IMR-90 (cell line): ENCODE results near the gene SHC1.

Source experiments
- BHLHE40 ChIP-seq: fragments of 150-350 bp; IDR thresholded peaks from 2 replicates; pipeline ENCODE4 v1.6.1; 2016; ENCODE audit warnings: mild to moderate bottlenecking, low read depth, low read length
- CEBPB ChIP-seq: IDR thresholded peaks from 2 replicates; pipeline ENCODE4 v1.6.1; 2012; ENCODE audit warnings: low read depth, low read length, improper control_type of control experiment
- CHD1 ChIP-seq: IDR thresholded peaks from 2 replicates; pipeline ENCODE4 v1.6.1; 2012; ENCODE audit warnings: low read depth, low read length, improper control_type of control experiment
- CTCF ChIP-seq: conservative IDR thresholded peaks from 2 replicates; pipeline ENCODE4 v1.5.1; 2012; ENCODE audit warnings: mild to moderate bottlenecking, low read depth, low read length, improper control_type of control experiment
- ELK1 ChIP-seq: fragments of 150-350 bp; IDR thresholded peaks from 2 replicates; pipeline ENCODE4 v1.6.1; 2016; ENCODE audit warnings: low read depth, mild to moderate bottlenecking, low read length, moderate library complexity, borderline replicate concordance
- MAFK ChIP-seq: IDR thresholded peaks from 2 replicates; pipeline ENCODE4 v1.6.1; 2012; ENCODE audit warnings: low read depth, low read length, improper control_type of control experiment
- POLR2A ChIP-seq: IDR thresholded peaks from 2 replicates; pipeline ENCODE4 v1.6.1; 2012; ENCODE audit warnings: mild to moderate bottlenecking, low read depth, low read length
- RFX5 ChIP-seq: IDR thresholded peaks from 2 replicates; pipeline ENCODE4 v1.8.0; 2012; ENCODE audit warnings: low read depth, mild to moderate bottlenecking, low read length, moderate library complexity
- SMC3 ChIP-seq: fragments of 150-350 bp; IDR thresholded peaks from 2 replicates; pipeline ENCODE4 v1.6.1; 2016; ENCODE audit warnings: low read depth, mild to moderate bottlenecking, antibody characterized with exemption, low read length, moderate library complexity

- TF ChIP-seq POLR2A = no peak
- no peak for TF ChIP-seq CTCF
- TF ChIP-seq CHD1 = no peak
- no peak for TF ChIP-seq BHLHE40
- no peak for TF ChIP-seq SMC3
- TF ChIP-seq ELK1 = no peak
- TF ChIP-seq MAFK = no peak
- TF ChIP-seq CEBPB = no peak
- TF ChIP-seq RFX5 = no peak
These were observed 36.1 kb upstream of the SHC1 start for GRCh38 chr1:155006601-155007101.
